A673 (cell line): ENCODE data around the gene KLF16.

Experiments used
- EZH2 ChIP-seq: fragments of 200-600 bp; sonication (generic); IDR thresholded peaks from 2 replicates; pipeline ENCODE4 v1.6.1; 2017; ENCODE audit warnings: borderline replicate concordance, low read depth, mild to moderate bottlenecking, mixed read lengths, antibody characterized with exemption, low read length; ENCODE audit not compliant: poor library complexity, severe bottlenecking
- TF ChIP-seq, protein P1 (sequence below): fragments of 300-800, 200-600 bp; sonication (generic); conservative IDR thresholded peaks from 2 replicates; pipeline ENCODE4 v1.5.1; 2017; ENCODE audit warnings: low read depth, mild to moderate bottlenecking, antibody characterized with exemption, low read length, moderate library complexity, mixed read lengths

DNA sequence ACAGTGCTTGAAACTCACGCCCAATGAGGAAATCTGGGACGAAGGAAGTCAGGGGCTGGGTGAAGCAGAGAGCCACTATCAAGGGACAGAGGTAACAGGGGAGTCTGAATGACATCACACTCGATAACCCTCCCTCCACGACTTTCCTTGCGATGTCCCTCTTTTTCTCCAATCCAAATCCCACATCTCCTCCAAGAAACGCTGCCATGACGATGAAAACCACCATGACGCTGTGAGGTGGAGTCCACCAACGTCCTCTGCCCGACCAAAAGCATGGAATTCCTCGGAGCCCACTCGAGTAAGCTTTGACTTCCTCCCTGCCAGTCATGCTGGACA is 16.1 kb downstream of the KLF16 start:
- TF ChIP-seq, protein P1, sequence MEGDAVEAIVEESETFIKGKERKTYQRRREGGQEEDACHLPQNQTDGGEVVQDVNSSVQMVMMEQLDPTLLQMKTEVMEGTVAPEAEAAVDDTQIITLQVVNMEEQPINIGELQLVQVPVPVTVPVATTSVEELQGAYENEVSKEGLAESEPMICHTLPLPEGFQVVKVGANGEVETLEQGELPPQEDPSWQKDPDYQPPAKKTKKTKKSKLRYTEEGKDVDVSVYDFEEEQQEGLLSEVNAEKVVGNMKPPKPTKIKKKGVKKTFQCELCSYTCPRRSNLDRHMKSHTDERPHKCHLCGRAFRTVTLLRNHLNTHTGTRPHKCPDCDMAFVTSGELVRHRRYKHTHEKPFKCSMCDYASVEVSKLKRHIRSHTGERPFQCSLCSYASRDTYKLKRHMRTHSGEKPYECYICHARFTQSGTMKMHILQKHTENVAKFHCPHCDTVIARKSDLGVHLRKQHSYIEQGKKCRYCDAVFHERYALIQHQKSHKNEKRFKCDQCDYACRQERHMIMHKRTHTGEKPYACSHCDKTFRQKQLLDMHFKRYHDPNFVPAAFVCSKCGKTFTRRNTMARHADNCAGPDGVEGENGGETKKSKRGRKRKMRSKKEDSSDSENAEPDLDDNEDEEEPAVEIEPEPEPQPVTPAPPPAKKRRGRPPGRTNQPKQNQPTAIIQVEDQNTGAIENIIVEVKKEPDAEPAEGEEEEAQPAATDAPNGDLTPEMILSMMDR = no peak
- TF ChIP-seq EZH2 = no peak
